Measurements from ENCODE around the gene BBS9. TPM values are rescaled to one million over a fixed set of nuclear protein-coding genes. Genes with fewer than 3 reads are reported as not detected.

The BBS9 gene
- total RNA-seq, 1 experiment from 2014 or later = 26.4 TPM

DNA sequence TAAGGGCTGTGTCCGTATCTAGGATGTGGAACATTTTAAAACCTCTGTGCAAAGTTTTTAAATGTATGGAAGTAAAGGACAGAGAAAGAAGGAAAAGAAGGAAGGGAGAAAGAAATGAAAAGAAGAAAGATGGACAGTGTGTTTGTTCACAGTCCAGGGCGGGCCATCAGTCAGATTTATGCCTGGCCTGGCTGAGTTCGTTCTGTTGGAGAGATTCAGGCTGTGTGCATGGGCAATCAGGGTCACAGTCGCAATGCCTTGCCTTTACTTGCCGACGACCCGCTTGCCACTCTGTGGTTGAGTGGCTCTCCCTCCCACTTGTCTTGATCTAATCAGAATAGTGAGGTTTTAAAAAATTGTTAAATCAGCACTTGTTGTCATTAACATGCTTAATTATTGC is 406.6 kb downstream of the BBS9 start:
- Histone ChIP-seq H2AK5ac (ENCODE audit: insufficient read length, low read length) (no peak overlapping the region), H2BK20ac (ENCODE audit: low read depth, low read length, poor library complexity, severe bottlenecking) (no peak overlapping the region), H3K9ac (ENCODE audit: extremely low read depth, insufficient read length, low read length) (no peak overlapping the region), H3K9me3 (ENCODE audit: control insufficient read depth, low read depth, low read length) (peaks cover 13% of the 10 kb centered on the region), H3K23me2 (ENCODE audit: insufficient read length, low read depth, low read length, poor library complexity, severe bottlenecking) (no peaks in the 10 kb centered on the region), H3K4ac (ENCODE audit: low read depth, low read length) (no peak overlapping the region), H2BK12ac (ENCODE audit: insufficient read length, low read depth, low read length) (no peak overlapping the region), H3K14ac (ENCODE audit: insufficient read depth, low read length) (no peak overlapping the region), H2BK5ac (ENCODE audit: insufficient read length, low read length) (no peak overlapping the region), H3K18ac (ENCODE audit: insufficient read length, low read depth, low read length) (no peak overlapping the region), H2BK120ac (ENCODE audit: low read depth, low read length, poor library complexity, severe bottlenecking) (no peak overlapping the region), H3T11ph (ENCODE audit: low read length) (no peak overlapping the region), H3K23ac (ENCODE audit: insufficient read length, low read depth, low read length) (no peak overlapping the region), H3K4me1 (ENCODE audit: insufficient read depth, low read length) (no peaks in the 10 kb centered on the region), H2BK15ac (ENCODE audit: low read depth, low read length) (no peak overlapping the region), H2AFZ (ENCODE audit: low read length) (no peak overlapping the region), H3K79me2 (ENCODE audit: insufficient read depth, low read length) (no peaks in the 10 kb centered on the region), H4K20me1 (ENCODE audit: control insufficient read depth, insufficient read depth, insufficient read length) (no peaks in the 10 kb centered on the region), H3K79me1 (ENCODE audit: insufficient read depth, low read depth, low read length, poor library complexity, severe bottlenecking) (no peaks in the 10 kb centered on the region), H4K8ac (replicated peaks; ENCODE audit: insufficient read length, low read depth, low read length) (no peak overlapping the region), H3K27ac (ENCODE audit: insufficient read length, low read depth, low read length) (no peak overlapping the region), H4K91ac (ENCODE audit: insufficient read length, low read depth, low read length) (no peak overlapping the region), H3K27me3 (ENCODE audit: insufficient read depth, low read length) (no peaks in the 10 kb centered on the region), H4K5ac (ENCODE audit: insufficient read length, low read depth, low read length) (no peak overlapping the region), H3K4me2 (ENCODE audit: insufficient read depth, insufficient read length, low read length) (no peak overlapping the region), H3K56ac (ENCODE audit: insufficient read length, low read depth, low read length) (no peak overlapping the region)
- H3K4me1 Mint-ChIP-seq = peaks cover 7 to 20% of the 10 kb centered on the region in 2 experiments
- H3K9me3 Mint-ChIP-seq = peaks cover 11 to 17% of the 10 kb centered on the region in 2 experiments; a peak in 4 of 5 replicates
- peaks cover 5 to 28% (median 25%) of the 10 kb centered on the region in 3 experiments; a peak in 6 of 7 replicates for H3K36me3 Mint-ChIP-seq (ENCODE audit: insufficient read depth in 1 of 3, low read depth in 3 of 3)
- H3K27ac Mint-ChIP-seq = no peak overlapping the region
- no peak overlapping the region for H3K4me3 Mint-ChIP-seq
- TF ChIP-seq, protein P1, sequence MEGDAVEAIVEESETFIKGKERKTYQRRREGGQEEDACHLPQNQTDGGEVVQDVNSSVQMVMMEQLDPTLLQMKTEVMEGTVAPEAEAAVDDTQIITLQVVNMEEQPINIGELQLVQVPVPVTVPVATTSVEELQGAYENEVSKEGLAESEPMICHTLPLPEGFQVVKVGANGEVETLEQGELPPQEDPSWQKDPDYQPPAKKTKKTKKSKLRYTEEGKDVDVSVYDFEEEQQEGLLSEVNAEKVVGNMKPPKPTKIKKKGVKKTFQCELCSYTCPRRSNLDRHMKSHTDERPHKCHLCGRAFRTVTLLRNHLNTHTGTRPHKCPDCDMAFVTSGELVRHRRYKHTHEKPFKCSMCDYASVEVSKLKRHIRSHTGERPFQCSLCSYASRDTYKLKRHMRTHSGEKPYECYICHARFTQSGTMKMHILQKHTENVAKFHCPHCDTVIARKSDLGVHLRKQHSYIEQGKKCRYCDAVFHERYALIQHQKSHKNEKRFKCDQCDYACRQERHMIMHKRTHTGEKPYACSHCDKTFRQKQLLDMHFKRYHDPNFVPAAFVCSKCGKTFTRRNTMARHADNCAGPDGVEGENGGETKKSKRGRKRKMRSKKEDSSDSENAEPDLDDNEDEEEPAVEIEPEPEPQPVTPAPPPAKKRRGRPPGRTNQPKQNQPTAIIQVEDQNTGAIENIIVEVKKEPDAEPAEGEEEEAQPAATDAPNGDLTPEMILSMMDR (conservative IDR thresholded peaks at IDR 0.05) = no peak
- no CpG with 5 or more reads among the region's 7 CpGs for WGBS (ENCODE audit: extremely low coverage, insufficient read length, low lambda C conversion rate)
- no peaks in the 10 kb centered on the region for H3K27me3 Mint-ChIP-seq (ENCODE audit: low read depth)
- no peak for DNase-seq
